NT2/D1 (cell line): ENCODE measurements around the gene KRTAP10-3.

ENCODE experiments used
- SUZ12 ChIP-seq: IDR thresholded peaks from 2 replicates; pipeline ENCODE4 v1.6.1; 2011; ENCODE audit not compliant: insufficient read length, insufficient read depth; ENCODE audit errors: extremely low read depth
- ZNF274 ChIP-seq: IDR thresholded peaks from 2 replicates; pipeline ENCODE4 v1.6.1; 2011; ENCODE audit warnings: mild to moderate bottlenecking, low read depth, low read length

DNA sequence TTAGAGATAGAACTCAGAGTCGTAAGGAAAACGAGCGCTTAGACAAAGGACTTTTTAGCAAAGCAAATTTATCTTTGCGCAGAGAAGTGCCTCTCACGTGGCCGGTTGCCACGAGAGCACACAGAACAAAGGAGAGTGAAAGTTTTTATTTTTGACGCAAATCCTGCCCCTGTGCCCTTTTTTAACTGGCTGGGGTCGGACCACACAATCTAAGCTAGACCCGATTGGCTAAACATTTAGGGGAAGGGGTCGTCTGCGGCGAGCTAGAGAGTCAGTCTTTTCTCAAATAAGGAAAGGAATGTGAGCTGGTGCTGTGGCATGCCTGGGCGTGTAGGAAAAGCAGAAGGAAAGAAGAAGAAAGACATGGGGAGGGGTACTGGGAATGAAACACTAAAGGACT, 9.7 kb downstream of the KRTAP10-3 start:
- no peak for TF ChIP-seq SUZ12
- no peak for TF ChIP-seq ZNF274
